Neural cell (in vitro differentiated cells): ENCODE measurements around the gene C11orf68. TPM values are rescaled to one million over a fixed set of nuclear protein-coding genes. Genes with fewer than 3 reads are reported as not detected.

Source experiments
- H2AFZ ChIP-seq: fragments of 200-600, 300-800 bp; sonication (generic), shearing (Covaris generic); 2 replicates; pipeline ENCODE4 v1.6.0; 2014; ENCODE audit warnings: low read depth, mild to moderate bottlenecking, antibody characterized with exemption, low read length, moderate library complexity
- H3F3A ChIP-seq: fragments of 200-600 bp; shearing (Covaris generic); 2 replicates; pipeline ENCODE4 v1.6.1; 2016; ENCODE audit warnings: mild to moderate bottlenecking, moderate library complexity, mixed read lengths, antibody characterized with exemption, low read length; ENCODE audit not compliant: insufficient read depth, poor library complexity, severe bottlenecking
- H3K27ac ChIP-seq: fragments of 200-600, 300-800 bp; sonication (generic), shearing (Covaris generic); 2 replicates; pipeline ENCODE4 v1.5.1; 2014; ENCODE audit warnings: mild to moderate bottlenecking, low read length, moderate library complexity
- H3K27me3 ChIP-seq: fragments of 300-800, 200-600 bp; sonication (generic), shearing (Covaris generic); 2 replicates; pipeline ENCODE4 v1.6.0; 2014; ENCODE audit warnings: mild to moderate bottlenecking, low read depth, low read length, moderate library complexity; ENCODE audit not compliant: insufficient read depth
- H3K36me3 ChIP-seq: fragments of 300-800, 200-600 bp; sonication (generic), shearing (Covaris generic); 2 replicates; pipeline ENCODE4 v1.5.1; 2014; ENCODE audit warnings: mild to moderate bottlenecking, antibody characterized with exemption, low read length, moderate library complexity; ENCODE audit not compliant: insufficient read depth
- H3K4me2 ChIP-seq: fragments of 300-800, 200-600 bp; sonication (generic), shearing (Covaris generic); 2 replicates; pipeline ENCODE4 v1.6.0; 2014; ENCODE audit warnings: mild to moderate bottlenecking, low read length
- H3K4me3 ChIP-seq: fragments of 300-800, 200-600 bp; sonication (generic), shearing (Covaris generic); 2 replicates; pipeline ENCODE4 v1.5.1; 2014; ENCODE audit warnings: mild to moderate bottlenecking, low read length, moderate library complexity
- H3K79me2 ChIP-seq: fragments of 200-600 bp; shearing (Covaris generic); replicated peaks from 2 replicates; pipeline ENCODE4 v1.6.0; 2014; ENCODE audit warnings: mild to moderate bottlenecking, low read length, moderate library complexity; ENCODE audit not compliant: insufficient read depth
- H3K9ac ChIP-seq: fragments of 300-800, 200-600 bp; sonication (generic), shearing (Covaris generic); 2 replicates; pipeline ENCODE4 v1.6.1; 2016; ENCODE audit warnings: mild to moderate bottlenecking, low read length, mixed read lengths
- H3K9me2 ChIP-seq: fragments of 200-600 bp; shearing (Covaris generic); 2 replicates; pipeline ENCODE4 v1.6.1; 2016; ENCODE audit warnings: mild to moderate bottlenecking, low read length, mixed read lengths; ENCODE audit not compliant: insufficient read depth
- H3K9me3 ChIP-seq: fragments of 200-600, 300-800 bp; sonication (generic), shearing (Covaris generic); 2 replicates; pipeline ENCODE4 v1.6.1; 2016; ENCODE audit warnings: mild to moderate bottlenecking, mixed run types, low read length, moderate library complexity, mixed read lengths
- H4K20me1 ChIP-seq: fragments of 200-600 bp; shearing (Covaris generic); 2 replicates; pipeline ENCODE4 v1.6.1; 2016; ENCODE audit warnings: mild to moderate bottlenecking, mixed run types; ENCODE audit not compliant: insufficient read depth
- CTCF ChIP-seq: fragments of 450-650 bp; IDR thresholded peaks from 2 replicates; pipeline ENCODE4 v1.5.1; 2014; ENCODE audit warnings: antibody characterized with exemption, mild to moderate bottlenecking, moderate library complexity; ENCODE audit not compliant: poor library complexity, severe bottlenecking
- EP300 ChIP-seq: fragments of 450-650 bp; conservative IDR thresholded peaks from 2 replicates; pipeline ENCODE4 v1.6.1; 2014; ENCODE audit warnings: antibody characterized with exemption, mild to moderate bottlenecking, moderate library complexity; ENCODE audit not compliant: poor library complexity, severe bottlenecking
- EZH2 ChIP-seq: fragments of 200-600, 300-800 bp; shearing (Covaris generic), sonication (generic); IDR thresholded peaks from 2 replicates; pipeline ENCODE4 v1.6.1; 2014; ENCODE audit warnings: antibody characterized with exemption, low read length, borderline replicate concordance, mild to moderate bottlenecking; ENCODE audit not compliant: insufficient read depth, poor library complexity, severe bottlenecking
- MXI1 ChIP-seq: fragments of 450-650 bp; conservative IDR thresholded peaks from 2 replicates; pipeline ENCODE4 v1.6.1; 2014; ENCODE audit warnings: antibody characterized with exemption, mild to moderate bottlenecking; ENCODE audit not compliant: poor library complexity, severe bottlenecking
- SMC3 ChIP-seq: fragments of 450-650 bp; conservative IDR thresholded peaks from 2 replicates; pipeline ENCODE4 v1.6.1; 2014; ENCODE audit warnings: antibody characterized with exemption, mild to moderate bottlenecking, moderate library complexity; ENCODE audit not compliant: poor library complexity
- TAF1 ChIP-seq: IDR thresholded peaks from 2 replicates; pipeline ENCODE4 v1.6.1; 2012; ENCODE audit warnings: low read depth
- polyA plus RNA-seq: library from polyadenylated mRNA; depleted of rRNA; stranded (reverse); fragments of >200 nt; gene quantifications from 2 replicates; pipeline ENCODE4 v1.2.3, GENCODE V29; 2014
- TF ChIP-seq, protein P1 (sequence below): IDR thresholded peaks from 2 replicates; pipeline ENCODE4 v1.6.1; 2012; ENCODE audit warnings: borderline replicate concordance

The C11orf68 gene
- polyA plus RNA-seq, 1 donor from 2014 or later: 13.3 TPM

DNA sequence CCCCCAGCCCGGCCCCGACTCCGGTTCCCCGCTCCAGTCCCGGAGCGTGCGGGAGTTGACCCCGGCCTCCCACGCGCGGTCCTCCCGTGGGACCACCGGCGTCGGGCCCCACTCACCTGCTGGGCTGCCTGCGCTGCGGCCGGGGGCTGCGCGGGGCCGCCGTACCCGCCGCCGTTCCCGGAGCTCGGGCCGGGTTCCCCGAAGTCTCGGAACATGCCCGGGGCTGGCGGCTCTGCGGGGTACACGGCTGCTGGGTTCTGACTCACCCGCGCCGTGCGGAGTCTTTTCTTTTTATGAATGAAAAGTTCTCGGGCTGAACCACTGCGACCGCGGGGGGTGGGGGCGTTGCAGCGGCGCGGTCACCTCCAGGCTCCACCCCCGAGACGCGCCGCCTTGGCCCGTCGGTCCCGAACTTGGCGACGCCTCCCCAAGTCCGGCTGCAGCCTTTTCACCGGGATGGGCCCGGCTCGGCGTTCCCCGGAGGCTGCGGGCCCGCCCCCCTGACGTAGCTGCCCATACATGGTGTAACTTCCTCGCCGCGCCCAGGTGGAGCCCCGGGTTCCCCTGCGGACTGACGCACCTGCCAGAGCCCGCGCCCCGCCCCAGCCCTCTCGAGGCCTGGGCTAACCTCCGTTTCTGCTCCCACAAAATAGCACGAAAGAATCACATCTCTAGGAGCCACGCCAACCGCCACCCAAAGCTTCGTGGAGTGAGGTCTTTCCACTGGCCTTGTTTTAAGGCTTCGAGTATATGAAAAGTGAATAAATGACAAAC lies 18.6 kb downstream of the C11orf68 start, which contains the start of gene FOSL1:
Gene FOSL1, minus strand, starts transcription at position 264 of the 774 bp plus-strand sequence. Its CDS starts 49 bp downstream, at position 215.
- Histone ChIP-seq H2AFZ (no peak within 1 kb of the TSS), H3K4me2 (no peak within 1 kb of the TSS), H3K9me2 (no peaks in the 10 kb centered on the region), H3K36me3 (no peaks in the 10 kb centered on the region), H3K79me2 (no peaks in the 10 kb centered on the region), H3F3A (no peaks in the 10 kb centered on the region), H3K9ac (no peak within 1 kb of the TSS), H3K27me3 (peaks cover 63% of the 10 kb centered on the region), H3K9me3 (no peaks in the 10 kb centered on the region), H4K20me1 (no peaks in the 10 kb centered on the region), H3K4me3 (peak within 1 kb of the TSS; percentile 67), H3K27ac (no peak within 1 kb of the TSS)
- TF ChIP-seq EZH2: peak; percentile 57
- TF ChIP-seq, protein P1, sequence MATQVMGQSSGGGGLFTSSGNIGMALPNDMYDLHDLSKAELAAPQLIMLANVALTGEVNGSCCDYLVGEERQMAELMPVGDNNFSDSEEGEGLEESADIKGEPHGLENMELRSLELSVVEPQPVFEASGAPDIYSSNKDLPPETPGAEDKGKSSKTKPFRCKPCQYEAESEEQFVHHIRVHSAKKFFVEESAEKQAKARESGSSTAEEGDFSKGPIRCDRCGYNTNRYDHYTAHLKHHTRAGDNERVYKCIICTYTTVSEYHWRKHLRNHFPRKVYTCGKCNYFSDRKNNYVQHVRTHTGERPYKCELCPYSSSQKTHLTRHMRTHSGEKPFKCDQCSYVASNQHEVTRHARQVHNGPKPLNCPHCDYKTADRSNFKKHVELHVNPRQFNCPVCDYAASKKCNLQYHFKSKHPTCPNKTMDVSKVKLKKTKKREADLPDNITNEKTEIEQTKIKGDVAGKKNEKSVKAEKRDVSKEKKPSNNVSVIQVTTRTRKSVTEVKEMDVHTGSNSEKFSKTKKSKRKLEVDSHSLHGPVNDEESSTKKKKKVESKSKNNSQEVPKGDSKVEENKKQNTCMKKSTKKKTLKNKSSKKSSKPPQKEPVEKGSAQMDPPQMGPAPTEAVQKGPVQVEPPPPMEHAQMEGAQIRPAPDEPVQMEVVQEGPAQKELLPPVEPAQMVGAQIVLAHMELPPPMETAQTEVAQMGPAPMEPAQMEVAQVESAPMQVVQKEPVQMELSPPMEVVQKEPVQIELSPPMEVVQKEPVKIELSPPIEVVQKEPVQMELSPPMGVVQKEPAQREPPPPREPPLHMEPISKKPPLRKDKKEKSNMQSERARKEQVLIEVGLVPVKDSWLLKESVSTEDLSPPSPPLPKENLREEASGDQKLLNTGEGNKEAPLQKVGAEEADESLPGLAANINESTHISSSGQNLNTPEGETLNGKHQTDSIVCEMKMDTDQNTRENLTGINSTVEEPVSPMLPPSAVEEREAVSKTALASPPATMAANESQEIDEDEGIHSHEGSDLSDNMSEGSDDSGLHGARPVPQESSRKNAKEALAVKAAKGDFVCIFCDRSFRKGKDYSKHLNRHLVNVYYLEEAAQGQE: no peak
- no peak for TF ChIP-seq CTCF
- no peak for TF ChIP-seq MXI1
- no peak for TF ChIP-seq EP300
- TF ChIP-seq TAF1: no peak
- TF ChIP-seq SMC3: no peak

DNA sequence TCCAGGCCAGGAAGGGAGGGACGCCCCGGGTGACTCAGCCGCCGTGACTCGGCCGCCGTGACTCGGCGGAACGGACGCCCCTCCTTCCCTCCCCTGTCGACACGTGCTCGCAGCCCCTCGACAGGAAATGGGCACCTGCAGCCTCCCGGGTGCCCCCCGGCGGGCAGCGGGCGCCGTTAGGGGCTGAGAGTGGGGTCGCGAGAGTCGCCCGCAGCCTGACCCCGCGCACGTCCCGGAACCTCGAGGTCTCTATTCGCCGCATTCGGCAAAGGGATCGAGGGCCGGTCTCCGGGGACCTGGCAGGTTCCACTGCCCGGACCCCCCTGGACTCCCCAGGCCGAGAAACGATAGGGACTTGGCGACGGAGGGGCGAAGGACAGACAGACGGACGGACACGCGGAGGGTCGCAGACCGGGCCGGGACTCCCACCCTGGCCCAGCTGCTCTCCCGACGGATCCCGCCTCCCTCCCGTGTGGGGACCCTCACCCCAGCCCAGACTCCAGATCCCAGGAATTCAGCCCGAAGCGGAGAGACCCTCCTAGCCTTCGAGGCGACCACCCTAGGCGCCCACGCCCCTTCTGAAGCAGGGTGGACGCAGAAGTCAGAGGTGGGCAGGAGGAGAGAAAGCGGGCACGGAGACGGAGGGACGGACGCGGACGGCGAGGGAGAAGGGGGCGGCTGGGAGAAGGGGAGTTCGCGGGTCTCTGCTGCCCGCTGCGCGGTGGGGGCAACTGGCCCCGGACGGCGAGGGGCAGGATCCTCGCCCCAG lies 19.3 kb downstream of the C11orf68 start:
- TF ChIP-seq EZH2 (peak; percentile 23), EP300 (no peak)
- Histone ChIP-seq H3F3A (no peaks in the 10 kb centered on the region), H3K27ac (no peak overlapping the region), H3K36me3 (no peaks in the 10 kb centered on the region), H3K9me2 (no peaks in the 10 kb centered on the region), H4K20me1 (no peaks in the 10 kb centered on the region), H3K9ac (no peak overlapping the region), H3K4me2 (no peak overlapping the region), H2AFZ (no peak overlapping the region), H3K4me3 (peak overlapping the region; percentile 67), H3K9me3 (no peaks in the 10 kb centered on the region), H3K27me3 (peaks cover 63% of the 10 kb centered on the region), H3K79me2 (no peaks in the 10 kb centered on the region)
